ENCODE results near the gene NCF1.
"Not testable (repeated sequence)": the region's sequence is repeated elsewhere in the genome, so short reads cannot be mapped to it uniquely, and the experiment has no call there.

NCF1 gene
- total RNA-seq: 0.07 to 1.8 (median 0.58) reads per million in 3 experiments

GRCh38 chr7:74773760-74774750 is at the start of gene NCF1:
Gene NCF1, plus strand, starts transcription at chr7:74774011. Its CDS starts 21 bp downstream, at chr7:74774032.
- DNase-seq: not testable (repeated sequence)

- DNase-seq: no peak
Measured at GRCh38 chr7:74725840-74726239, 48.0 kb upstream of the NCF1 start.

- DNase-seq: no peak
Measured at GRCh38 chr7:74726309-74727101, 47.3 kb upstream of the NCF1 start.

DNA sequence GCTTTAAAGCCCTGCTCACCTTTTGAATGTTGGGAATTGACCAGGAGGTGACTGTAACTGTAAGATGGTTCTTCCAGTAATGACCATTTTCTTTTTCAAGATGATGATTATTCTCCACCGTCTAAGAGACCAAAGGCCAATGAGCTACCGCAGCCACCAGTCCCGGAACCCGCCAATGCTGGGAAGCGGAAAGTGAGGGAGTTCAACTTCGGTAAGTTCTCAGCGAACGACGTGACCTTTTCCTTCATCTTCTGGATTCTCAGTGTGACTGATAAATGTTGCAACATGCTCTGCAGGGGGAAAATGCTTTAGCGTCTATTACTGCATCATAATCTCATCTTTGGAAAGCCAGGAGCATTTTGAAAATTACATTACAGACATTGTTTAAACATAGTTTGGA is 45.1 kb upstream of the NCF1 start:
- DNase-seq: not testable (repeated sequence)

- DNase-seq: not testable (repeated sequence)
Measured at GRCh38 chr7:74730186-74730585, 43.6 kb upstream of the NCF1 start.

GRCh38 chr7:74739974-74740703 is 33.7 kb upstream of the NCF1 start:
- DNase-seq: not testable (repeated sequence)

GRCh38 chr7:74743936-74744557 is 29.8 kb upstream of the NCF1 start:
- DNase-seq: not testable (repeated sequence)

DNA sequence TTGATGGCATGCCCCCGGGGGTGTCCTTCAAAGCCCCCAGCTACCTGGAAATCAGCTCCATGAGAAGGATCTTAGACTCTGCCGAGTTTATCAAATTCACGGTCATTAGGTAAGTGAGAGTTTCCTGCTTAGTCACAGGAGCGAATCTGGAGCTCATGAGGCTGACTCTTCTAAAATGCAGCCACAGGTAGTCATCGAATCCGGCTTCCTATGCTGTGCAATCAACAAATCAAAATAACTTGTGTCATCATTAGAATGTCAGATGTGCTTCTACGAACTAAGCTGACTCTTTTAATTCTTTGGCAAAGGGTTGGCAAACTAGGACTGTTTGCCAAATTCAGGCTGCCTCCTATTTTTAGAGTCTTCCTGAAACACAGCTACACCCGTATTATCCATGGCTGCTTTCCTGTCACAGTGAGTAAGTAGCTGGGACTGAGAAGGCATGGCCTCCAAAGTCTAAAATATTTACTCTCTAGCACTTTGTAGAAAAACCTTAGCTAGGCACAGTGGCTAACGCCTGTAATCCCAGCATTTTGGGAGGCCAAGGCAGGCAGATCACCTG is 19.8 kb upstream of the NCF1 start:
- not testable (repeated sequence) for DNase-seq

DNA sequence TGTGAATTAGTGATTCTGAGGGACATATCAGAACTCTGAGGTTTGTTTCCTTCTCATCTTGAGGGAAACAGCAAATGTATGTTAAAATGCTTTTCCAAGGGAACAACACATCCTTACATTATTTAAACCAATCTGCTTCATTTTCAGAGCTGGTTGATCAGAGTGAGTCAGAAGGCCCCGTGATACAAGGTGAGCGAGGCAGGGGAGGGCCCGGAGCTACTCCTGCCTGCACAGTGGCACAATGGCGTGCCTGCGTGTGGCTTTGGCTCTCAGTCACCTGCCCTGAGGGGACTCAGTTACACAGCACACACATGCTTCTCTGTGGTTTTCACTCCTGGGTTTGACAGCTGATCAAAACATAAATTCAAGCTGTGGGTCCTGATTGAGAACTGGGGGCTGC is 17.1 kb upstream of the NCF1 start:
- DNase-seq: not testable (repeated sequence)

GRCh38 chr7:74758268-74758667 is 15.5 kb upstream of the NCF1 start:
- not testable (repeated sequence) for DNase-seq

DNA sequence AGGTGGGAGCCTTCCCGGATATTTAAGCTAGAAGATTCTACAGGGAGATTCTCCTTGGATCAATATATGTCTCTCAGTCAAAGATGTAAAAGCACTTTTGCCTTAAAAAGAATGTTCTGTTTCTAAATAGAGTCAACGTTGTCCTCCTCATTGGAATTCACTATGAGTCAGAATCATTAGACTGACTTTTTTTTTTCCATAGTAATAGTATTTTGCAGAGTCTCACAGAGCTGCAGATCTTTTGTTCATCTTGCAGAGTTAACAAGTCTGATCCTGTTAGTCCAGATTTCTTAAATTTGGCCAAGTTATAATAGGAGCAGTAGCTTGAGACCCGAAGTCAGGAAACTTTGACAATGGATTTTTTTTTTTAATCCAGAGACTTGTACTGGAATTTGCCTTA is 14.8 kb upstream of the NCF1 start:
- DNase-seq: not testable (repeated sequence)

DNA sequence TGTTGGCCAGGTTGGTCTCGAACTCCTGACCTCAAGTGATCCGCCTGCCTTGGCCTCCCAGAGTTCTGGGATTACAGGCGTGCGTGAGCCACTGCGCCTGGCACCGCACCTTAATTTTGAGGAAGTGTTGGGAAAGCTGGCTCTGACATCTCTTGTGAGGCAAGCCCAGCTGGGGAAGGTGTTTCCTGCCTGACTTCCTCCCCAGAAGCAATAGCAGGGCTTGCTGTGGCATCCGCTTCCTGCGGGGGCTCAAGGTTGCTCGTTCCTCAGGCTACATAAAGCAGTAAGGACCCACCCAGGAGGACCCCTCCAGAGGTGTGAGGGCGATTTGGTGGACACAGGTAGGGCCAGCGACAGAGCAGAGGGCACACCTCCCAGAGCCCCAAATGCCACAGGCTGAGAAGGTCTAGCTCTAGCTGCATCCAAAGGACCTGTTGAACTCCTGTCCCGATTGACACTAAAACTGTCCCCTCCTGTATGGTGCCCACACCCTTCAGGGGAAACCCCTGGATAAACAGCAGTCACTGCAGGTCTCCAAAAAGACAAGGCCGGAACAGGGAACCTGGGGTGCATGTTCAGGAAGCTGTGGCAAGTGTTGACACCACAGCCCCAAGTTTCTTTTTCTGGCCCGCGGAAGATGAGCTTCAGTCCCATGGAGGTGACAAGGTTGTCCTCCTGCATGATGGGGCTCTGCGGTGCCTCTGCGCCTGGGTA is 8.4 kb upstream of the NCF1 start:
- DNase-seq: not testable (repeated sequence)

- DNase-seq: not testable (repeated sequence)
Measured at GRCh38 chr7:74766509-74766908, 7.3 kb upstream of the NCF1 start.

- not testable (repeated sequence) for DNase-seq
Measured at GRCh38 chr7:74766991-74767390, 6.8 kb upstream of the NCF1 start.

DNA sequence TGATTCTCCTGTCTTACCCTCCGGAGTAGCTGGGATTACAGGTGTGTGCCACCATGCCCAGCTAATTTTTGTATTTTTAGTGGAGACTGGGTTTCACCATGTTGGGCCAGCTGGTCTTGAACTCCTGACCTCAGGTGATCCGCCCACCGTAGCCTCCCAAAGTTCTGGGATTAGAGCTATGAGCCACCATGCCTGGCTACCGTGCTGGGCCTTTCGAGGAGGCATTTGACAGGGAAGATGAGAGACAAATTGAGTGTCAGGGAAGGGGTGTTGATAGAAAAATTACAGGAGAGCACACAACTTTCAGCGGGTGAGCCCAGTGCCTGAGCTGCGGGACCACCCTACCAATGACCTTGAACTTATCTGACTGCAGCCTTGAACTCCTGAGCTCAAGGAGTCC is 3.7 kb upstream of the NCF1 start:
- DNase-seq: not testable (repeated sequence)

DNA sequence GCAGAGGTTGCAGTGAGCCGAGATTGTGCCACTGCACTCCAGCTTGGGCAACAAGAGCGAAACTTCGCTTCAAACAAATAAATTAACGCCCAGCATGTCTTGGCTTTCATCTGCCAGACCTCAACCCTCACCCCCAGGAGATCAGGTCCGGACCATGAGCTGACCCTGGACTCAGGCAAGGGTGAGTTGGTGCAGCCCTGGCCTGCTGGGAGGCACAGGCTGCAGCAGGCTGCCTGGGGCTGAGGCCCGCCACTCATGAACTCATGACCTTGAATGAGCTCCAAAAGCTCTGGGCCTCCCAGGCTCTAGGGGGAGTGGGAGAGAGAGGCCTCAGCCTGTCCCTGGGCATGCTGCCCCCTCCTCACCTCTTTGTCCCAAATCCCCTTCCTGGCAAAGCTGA is 1.7 kb upstream of the NCF1 start:
- DNase-seq: not testable (repeated sequence)

DNA sequence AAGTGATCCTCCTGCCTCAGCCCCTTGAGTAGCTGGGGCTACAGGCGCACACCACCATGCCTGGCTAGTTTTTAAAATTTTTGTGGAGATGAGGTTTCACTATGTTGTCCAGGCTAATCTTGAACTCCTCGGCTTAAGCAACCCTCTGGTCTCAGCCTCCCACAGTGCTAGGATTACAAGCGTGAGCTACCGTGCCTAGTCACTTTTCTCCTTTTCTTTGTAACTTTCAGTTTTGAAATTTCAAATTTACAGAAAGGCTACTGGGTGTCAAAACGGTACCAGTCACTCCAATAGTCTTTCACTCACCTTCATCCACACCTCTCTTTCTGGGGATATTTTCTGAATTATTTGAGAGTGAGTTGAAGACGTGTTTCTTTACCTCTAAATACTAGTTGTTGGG is 1.3 kb downstream of the NCF1 start:
- not testable (repeated sequence) for DNase-seq

GRCh38 chr7:74779053-74779452 is 5.2 kb downstream of the NCF1 start:
- not testable (repeated sequence) for DNase-seq

GRCh38 chr7:74781746-74782145 is 7.9 kb downstream of the NCF1 start:
- not testable (repeated sequence) for DNase-seq

GRCh38 chr7:74783595-74783994 is 9.8 kb downstream of the NCF1 start:
- not testable (repeated sequence) for DNase-seq
